HepG2 (cell line): Measurements from ENCODE around the gene NGEF. TPM values are rescaled to one million over a fixed set of nuclear protein-coding genes. Genes with fewer than 3 reads are reported as not detected.

ENCODE experiments used
- KIAA2018 ChIP-seq: sonication (generic); formaldehyde crosslinking; IDR thresholded peaks from 2 replicates; pipeline ENCODE4 v1.5.0; 2020; ENCODE audit warnings: mild to moderate bottlenecking, missing genetic modification reagents, borderline replicate concordance
- NFIC ChIP-seq: IDR thresholded peaks from 2 replicates; pipeline ENCODE4 v1.6.1; 2012; ENCODE audit warnings: mild to moderate bottlenecking, low read length, inconsistent platforms
- NFYC ChIP-seq: IDR thresholded peaks from 2 replicates; pipeline ENCODE4 v1.6.1; 2016; ENCODE audit warnings: missing genetic modification reagents, missing compliant biosample characterization
- REPIN1 ChIP-seq: sonication (generic); formaldehyde crosslinking; IDR thresholded peaks from 2 replicates; pipeline ENCODE4 v1.8.0; 2022; ENCODE audit warnings: missing genetic modification reagents, low read depth, mild to moderate bottlenecking, borderline replicate concordance
- SNAI1 ChIP-seq: sonication (generic); formaldehyde crosslinking; IDR thresholded peaks from 2 replicates; pipeline ENCODE4 v1.5.0; 2020; ENCODE audit warnings: mild to moderate bottlenecking, missing genetic modification reagents, borderline replicate concordance
- SSRP1 ChIP-seq: IDR thresholded peaks from 2 replicates; pipeline ENCODE4 v1.6.1; 2016; ENCODE audit warnings: control low read depth
- STAG1 ChIP-seq: sonication (generic); formaldehyde crosslinking; IDR thresholded peaks from 2 replicates; pipeline ENCODE4 v1.4.0; 2020; ENCODE audit warnings: missing genetic modification reagents
- ZNF770 ChIP-seq: sonication (generic); formaldehyde crosslinking; IDR thresholded peaks from 2 replicates; pipeline ENCODE4 v1.5.0; 2020; ENCODE audit warnings: mild to moderate bottlenecking, missing genetic modification reagents
- ZZZ3 ChIP-seq: sonication (generic); formaldehyde crosslinking; IDR thresholded peaks from 2 replicates; pipeline ENCODE4 v1.4.0; 2020; ENCODE audit warnings: missing genetic modification reagents, mild to moderate bottlenecking, borderline replicate concordance
- polyA plus RNA-seq, 8 experiments: library from polyadenylated mRNA; depleted of rRNA in 3 of 8; stranded (reverse) in 7 of 8; unstranded in 1 of 8; fragments of >200 nt; fragmentation: Illumina TruSeq in 4 of 8; extraction: Trizol in 4 of 8; gene quantifications; 2 replicates each; pipeline versions ENCODE4 v1.2.1 to v1.2.3, GENCODE V29; 2011 to 2016; ENCODE audit warnings: low read depth in 4 of 8, missing spikeins in 1 of 8, mixed read lengths in 1 of 8; ENCODE audit not compliant: insufficient read depth in 1 of 8
- total RNA-seq, 5 experiments: library from RNA; depleted of rRNA; stranded (reverse); fragments of >200 nt; fragmentation: Illumina TruSeq; extraction: Trizol; gene quantifications; 2 replicates each; pipeline ENCODE4 v1.2.3, GENCODE V29; 2016; ENCODE audit warnings: low read depth in 1 of 5

Gene NGEF
- total and polyA plus RNA-seq, 2 of the 13 experiments (the other 11 are each of a cell fraction or from before 2014, with no cell fraction given): 14.4 to 36.9 TPM

DNA sequence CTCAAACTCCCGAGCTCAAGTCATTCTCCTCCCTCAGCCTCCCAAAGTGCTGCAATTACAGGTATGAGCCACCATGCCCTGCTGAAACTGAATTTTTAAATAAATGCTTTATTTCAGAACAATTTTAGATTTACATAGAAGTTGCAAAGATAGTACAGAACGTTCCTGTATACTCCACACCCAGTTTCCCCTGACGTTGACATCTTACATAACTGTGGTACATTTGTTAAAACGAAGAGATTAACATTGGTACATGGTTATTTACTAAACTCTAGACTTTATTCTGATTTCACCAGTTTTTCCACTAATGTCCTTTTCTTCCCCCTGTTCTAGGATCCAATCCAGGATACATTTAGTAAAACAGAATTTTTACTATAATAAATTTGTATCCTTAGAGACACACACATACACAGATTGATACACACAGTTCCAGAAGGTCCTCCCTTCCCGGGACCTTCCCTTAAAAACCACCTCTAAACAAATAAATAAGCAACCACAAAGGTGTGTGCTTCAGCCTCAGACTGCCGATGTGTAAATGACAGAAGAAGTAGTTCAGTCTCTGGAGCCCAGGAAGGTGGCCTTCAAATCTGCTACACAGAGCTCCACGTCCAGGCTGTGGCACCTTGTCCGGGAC, 26.3 kb upstream of the NGEF start (continued):
- TF ChIP-seq REPIN1 (CRISPR knock-in tag): no peak
- no peak for TF ChIP-seq SNAI1 (CRISPR knock-in tag)
- TF ChIP-seq NFYC (CRISPR knock-in tag): no peak
- TF ChIP-seq STAG1 (CRISPR knock-in tag): no peak
- TF ChIP-seq SSRP1 (CRISPR knock-in tag): no peak
- no peak for TF ChIP-seq KIAA2018 (CRISPR knock-in tag)
- TF ChIP-seq ZNF770 (CRISPR knock-in tag): no peak
- TF ChIP-seq ZZZ3 (CRISPR knock-in tag): no peak
- TF ChIP-seq NFIC: no peak
- TF ChIP-seq, all 625 proteins: peak for 0
